OCI-LY7 (cell line): ENCODE measurements around the gene INPP5A. TPM values are rescaled to one million over a fixed set of nuclear protein-coding genes. Genes with fewer than 3 reads are reported as not detected.

ENCODE experiments used
- BruUV-seq: library from RNA; stranded (reverse); fragments of 400-500 nt; replicated peaks from 2 replicates; lab custom pipeline; 2021; lab: Mats Ljungman, UMichigan
- CTCF ChIA-PET: fragments of 300-600 bp; sonication (Branson Sonifier 250); formaldehyde crosslinking; loops from one replicate; lab custom pipeline; 2022; ENCODE audit warnings: antibody characterized with exemption; ENCODE audit not compliant: unreplicated experiment; lab: Charles Lee
- POLR2A ChIA-PET: fragments of 300-600 bp; sonication (Branson Sonifier 250); formaldehyde crosslinking; loops from one replicate; lab custom pipeline; 2022; ENCODE audit warnings: antibody characterized with exemption; lab: Charles Lee
- DNase-seq: peaks from one replicate; pipeline ENCODE4 v3.0.0-alpha.2; 2015; ENCODE audit warnings: low spot score
- H2AFZ ChIP-seq: fragments of 200-600 bp; sonication (generic), shearing (Covaris generic); 2 replicates; pipeline ENCODE4 v1.6.1; 2014; ENCODE audit warnings: mild to moderate bottlenecking, antibody characterized with exemption, low read length, moderate library complexity
- H3K27ac ChIP-seq: fragments of 200-600 bp; sonication (generic); 2 replicates; pipeline ENCODE4 v1.5.1; 2014; ENCODE audit warnings: mixed run types, low read depth, mild to moderate bottlenecking, moderate library complexity, low read length, inconsistent platforms; ENCODE audit not compliant: poor library complexity, severe bottlenecking
- H3K36me3 ChIP-seq: fragments of 200-600 bp; sonication (generic); 2 replicates; pipeline ENCODE4 v1.6.1; 2014; ENCODE audit warnings: mild to moderate bottlenecking, antibody characterized with exemption, low read length, moderate library complexity, mixed read lengths; ENCODE audit not compliant: insufficient read depth
- H3K4me1 ChIP-seq: fragments of 200-600 bp; sonication (generic); 2 replicates; pipeline ENCODE4 v1.5.1; 2014; ENCODE audit warnings: mild to moderate bottlenecking, low read length; ENCODE audit not compliant: insufficient read depth, poor library complexity, severe bottlenecking
- H3K4me2 ChIP-seq: fragments of 200-600 bp; sonication (generic); 2 replicates; pipeline ENCODE4 v1.6.1; 2014; ENCODE audit warnings: mild to moderate bottlenecking, low read length
- H3K4me3 ChIP-seq: fragments of 200-600 bp; sonication (generic); 2 replicates; pipeline ENCODE4 v1.5.1; 2014; ENCODE audit warnings: mild to moderate bottlenecking, low read depth, low read length; ENCODE audit not compliant: poor library complexity, severe bottlenecking
- H3K79me2 ChIP-seq: fragments of 200-600 bp; sonication (generic); 2 replicates; pipeline ENCODE4 v1.6.1; 2016; ENCODE audit warnings: low read depth, mild to moderate bottlenecking, low read length, moderate library complexity, mixed read lengths; ENCODE audit not compliant: insufficient read depth
- H3K9me2 ChIP-seq: fragments of 200-600 bp; sonication (generic); 2 replicates; pipeline ENCODE4 v1.6.1; 2016; ENCODE audit warnings: mild to moderate bottlenecking, low read length, mixed read lengths; ENCODE audit not compliant: insufficient read depth
- H3K9me3 ChIP-seq: fragments of 200-600 bp; sonication (generic); 2 replicates; pipeline ENCODE4 v1.6.1; 2014; ENCODE audit warnings: mild to moderate bottlenecking, mixed run types, low read length, mixed read lengths
- H4K20me1 ChIP-seq: fragments of 200-600 bp; sonication (generic); 2 replicates; pipeline ENCODE4 v1.6.1; 2014; ENCODE audit warnings: mild to moderate bottlenecking, antibody characterized with exemption, low read length, moderate library complexity, mixed read lengths; ENCODE audit not compliant: insufficient read depth
- EZH2phosphoT487 ChIP-seq: fragments of 200-600 bp; sonication (generic); IDR thresholded peaks from 2 replicates; pipeline ENCODE4 v1.6.1; 2018; ENCODE audit warnings: low read depth, borderline replicate concordance, mild to moderate bottlenecking, mixed run types, antibody characterized with exemption, low read length, moderate library complexity, mixed read lengths
- intact Hi-C: fragments of 100-400 bp; cut with micrococcal nuclease; formaldehyde crosslinking; loops from one replicate; pipeline ENCODE4 v1.10.0; 2022; ENCODE audit not compliant: unreplicated experiment
- total RNA-seq, 2 experiments: library from RNA; depleted of rRNA in 1 of 2; stranded (reverse); fragments of >200 nt in 1 of 2; shearing (Covaris generic) in 1 of 2; gene quantifications; 2 replicates each; pipeline ENCODE4 v1.2.3, GENCODE V29; 2014 to 2022
- TF ChIP-seq, protein P1 (sequence below): fragments of 200-600 bp; sonication (generic); conservative IDR thresholded peaks from 2 replicates; pipeline ENCODE4 v1.5.1; 2014; ENCODE audit warnings: mild to moderate bottlenecking, antibody characterized with exemption, low read length, moderate library complexity, mixed read lengths

The INPP5A gene
- total RNA-seq, 2 experiments from 2014 or later = 14.5 to 18.4 TPM

DNA sequence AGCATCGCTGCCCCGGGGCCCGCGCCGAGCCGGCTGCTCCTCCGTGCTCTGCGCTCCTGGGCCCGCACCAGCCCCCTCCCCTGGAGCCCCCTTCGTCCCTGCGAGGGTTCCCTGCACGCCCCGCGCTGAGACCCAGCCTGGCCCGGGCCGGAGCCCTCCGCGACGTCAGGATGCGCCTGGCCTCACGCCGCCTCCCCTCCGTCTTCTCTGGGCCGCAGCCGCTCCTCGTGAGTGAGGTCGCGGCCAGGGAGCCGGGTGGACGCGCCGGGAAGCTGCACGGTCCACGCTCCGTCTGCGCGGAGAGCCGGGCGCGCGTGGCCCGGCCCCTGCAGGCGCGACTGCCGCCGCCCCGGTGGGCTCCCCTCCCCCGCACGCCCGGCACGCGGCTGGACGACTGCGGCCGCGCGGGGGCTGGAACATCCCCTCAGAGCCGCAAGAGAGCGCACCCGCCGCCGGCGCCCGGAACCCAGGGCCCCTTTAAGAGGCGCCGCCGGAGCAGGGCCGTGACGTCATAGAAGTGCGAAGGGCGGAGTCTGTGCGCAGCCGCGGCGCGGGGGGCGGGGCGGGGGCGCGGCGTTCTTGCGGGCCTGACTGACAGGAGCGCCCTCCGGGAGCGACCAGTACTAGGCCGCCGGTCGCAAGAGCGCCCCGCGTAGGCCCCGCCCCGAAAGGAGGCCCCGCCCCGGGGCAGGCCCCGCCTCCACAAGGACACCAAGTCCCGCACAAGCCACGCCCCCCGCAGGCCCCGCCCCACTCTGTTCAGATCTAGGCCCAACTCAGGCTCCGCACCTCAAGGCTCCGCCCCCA, 507 bp upstream of the INPP5A start:
- TF ChIP-seq, protein P1, sequence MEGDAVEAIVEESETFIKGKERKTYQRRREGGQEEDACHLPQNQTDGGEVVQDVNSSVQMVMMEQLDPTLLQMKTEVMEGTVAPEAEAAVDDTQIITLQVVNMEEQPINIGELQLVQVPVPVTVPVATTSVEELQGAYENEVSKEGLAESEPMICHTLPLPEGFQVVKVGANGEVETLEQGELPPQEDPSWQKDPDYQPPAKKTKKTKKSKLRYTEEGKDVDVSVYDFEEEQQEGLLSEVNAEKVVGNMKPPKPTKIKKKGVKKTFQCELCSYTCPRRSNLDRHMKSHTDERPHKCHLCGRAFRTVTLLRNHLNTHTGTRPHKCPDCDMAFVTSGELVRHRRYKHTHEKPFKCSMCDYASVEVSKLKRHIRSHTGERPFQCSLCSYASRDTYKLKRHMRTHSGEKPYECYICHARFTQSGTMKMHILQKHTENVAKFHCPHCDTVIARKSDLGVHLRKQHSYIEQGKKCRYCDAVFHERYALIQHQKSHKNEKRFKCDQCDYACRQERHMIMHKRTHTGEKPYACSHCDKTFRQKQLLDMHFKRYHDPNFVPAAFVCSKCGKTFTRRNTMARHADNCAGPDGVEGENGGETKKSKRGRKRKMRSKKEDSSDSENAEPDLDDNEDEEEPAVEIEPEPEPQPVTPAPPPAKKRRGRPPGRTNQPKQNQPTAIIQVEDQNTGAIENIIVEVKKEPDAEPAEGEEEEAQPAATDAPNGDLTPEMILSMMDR = peak; percentile 47
- no peak for TF ChIP-seq EZH2phosphoT487
- Histone ChIP-seq H3K4me3 (peak overlapping the region; percentile 75), H3K4me1 (peaks cover 45% of the 10 kb centered on the region), H3K9me2 (no peaks in the 10 kb centered on the region), H3K9me3 (no peaks in the 10 kb centered on the region), H4K20me1 (peaks cover 9% of the 10 kb centered on the region), H3K27ac (no peak overlapping the region), H3K36me3 (no peaks in the 10 kb centered on the region), H3K79me2 (peaks cover 5% of the 10 kb centered on the region; the same call in 1 of the 2 replicates), H2AFZ (peak overlapping the region; percentile 83), H3K4me2 (peak overlapping the region; percentile 68)
- intact Hi-C loops = loop anchor here (1.0 to 10.0 kb wide), 5 partner anchors 14 to 152 kb away; no protein-coding TSS in a partner anchor
- no TSS peak for BruUV-seq
- ChIA-PET POLR2A (no interaction called here), CTCF (no interaction called here)
- DNase-seq = peak; percentile 98

DNA sequence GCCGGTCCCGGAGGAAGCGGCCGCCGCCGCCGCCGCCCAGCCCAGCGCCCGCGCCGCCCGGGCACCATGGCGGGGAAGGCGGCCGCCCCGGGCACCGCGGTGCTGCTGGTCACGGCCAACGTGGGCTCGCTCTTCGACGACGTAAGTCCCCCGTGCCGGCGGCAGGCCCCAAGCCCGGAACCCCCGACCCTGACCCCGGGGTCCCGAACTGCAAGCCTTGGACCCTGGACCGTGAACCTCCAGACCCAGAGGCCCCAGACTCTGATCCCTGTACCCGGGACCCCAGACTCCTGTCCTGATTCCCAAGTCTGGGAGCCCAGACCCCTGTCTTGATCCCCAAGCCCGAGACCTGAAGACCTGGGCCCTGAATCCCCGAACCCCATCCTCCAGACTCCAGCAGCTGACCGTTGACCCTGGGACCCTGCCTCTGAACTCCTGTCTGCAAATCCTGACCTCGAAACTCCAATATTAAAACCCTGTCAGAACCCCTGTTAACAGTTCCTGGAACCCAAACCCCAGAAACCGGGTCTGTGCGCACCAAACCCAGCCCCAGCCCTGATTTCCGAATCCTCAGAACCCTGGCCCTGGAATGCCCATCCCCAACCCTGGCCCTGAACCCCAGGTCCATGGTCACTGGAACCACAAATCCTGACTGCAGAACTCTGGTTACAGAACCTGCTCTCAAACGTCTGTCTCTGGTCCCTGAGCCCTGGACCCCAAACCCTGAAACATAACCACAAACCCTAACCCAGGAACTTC, 623 bp downstream of the INPP5A start:
- Histone ChIP-seq H3K4me3 (peak overlapping the region; percentile 75), H3K9me3 (no peaks in the 10 kb centered on the region), H3K79me2 (peaks cover 5% of the 10 kb centered on the region; the same call in 1 of the 2 replicates), H3K36me3 (no peaks in the 10 kb centered on the region), H3K4me1 (peaks cover 46% of the 10 kb centered on the region), H3K27ac (no peak overlapping the region), H3K9me2 (no peaks in the 10 kb centered on the region), H4K20me1 (peaks cover 9% of the 10 kb centered on the region), H3K4me2 (peak overlapping the region; percentile 91), H2AFZ (no peak overlapping the region)
- BruUV-seq = no TSS peak
- ChIA-PET POLR2A (interaction anchor here (1.0 to 3.7 kb wide), 2 partner anchors 12 to 29 kb away, joined by 3 to 20 read pairs; no protein-coding TSS in a partner anchor), CTCF (interaction anchor here (0.6 to 2.1 kb wide), 3 partner anchors 11 to 34 kb away, joined by 3 to 9 read pairs (median 3); no protein-coding TSS in a partner anchor)
- TF ChIP-seq EZH2phosphoT487 = no peak
- TF ChIP-seq, protein P1 = no peak
- intact Hi-C loops = loop anchor here (5.0 to 10.0 kb wide), 2 partner anchors 81 to 153 kb away; no protein-coding TSS in a partner anchor
- no peak for DNase-seq
